HEK293T (cell line): ENCODE measurements around the gene NHLH1.

Experiments
- BHLHE40 ChIP-seq: fragments of 450-650 bp; IDR thresholded peaks from 2 replicates; pipeline ENCODE4 v1.6.1; 2016; ENCODE audit warnings: mild to moderate bottlenecking, moderate library complexity, borderline replicate concordance
- CTBP1 ChIP-seq: fragments of 450-650 bp; IDR thresholded peaks from 2 replicates; pipeline ENCODE4 v1.6.1; 2016; ENCODE audit warnings: borderline replicate concordance
- ELF4 ChIP-seq: fragments of 450-650 bp; IDR thresholded peaks from 2 replicates; pipeline ENCODE4 v1.6.1; 2017; ENCODE audit warnings: antibody characterized with exemption
- FOXA1 ChIP-seq: fragments of 450-650 bp; IDR thresholded peaks from 2 replicates; pipeline ENCODE4 v1.6.1; 2016; ENCODE audit warnings: mild to moderate bottlenecking
- FOXK2 ChIP-seq: fragments of 450-650 bp; IDR thresholded peaks from 2 replicates; pipeline ENCODE4 v1.6.1; 2016; ENCODE audit warnings: mild to moderate bottlenecking
- FOXM1 ChIP-seq: fragments of 450-650 bp; IDR thresholded peaks from 2 replicates; pipeline ENCODE4 v1.6.1; 2017; ENCODE audit warnings: mild to moderate bottlenecking, borderline replicate concordance
- LEF1 ChIP-seq: fragments of 450-650 bp; IDR thresholded peaks from 2 replicates; pipeline ENCODE4 v1.6.1; 2017; ENCODE audit warnings: mild to moderate bottlenecking, borderline replicate concordance
- NFRKB ChIP-seq: fragments of 450-650 bp; IDR thresholded peaks from 2 replicates; pipeline ENCODE4 v1.6.1; 2016; ENCODE audit warnings: mild to moderate bottlenecking, moderate library complexity
- PKNOX1 ChIP-seq: fragments of 450-650 bp; IDR thresholded peaks from 2 replicates; pipeline ENCODE4 v1.6.1; 2016
- SUZ12 ChIP-seq: fragments of 450-650 bp; IDR thresholded peaks from 2 replicates; pipeline ENCODE4 v1.6.1; 2016; ENCODE audit warnings: mild to moderate bottlenecking
- TARDBP ChIP-seq: fragments of 450-650 bp; IDR thresholded peaks from 2 replicates; pipeline ENCODE4 v1.6.1; 2016
- ZNF384 ChIP-seq: fragments of 450-650 bp; IDR thresholded peaks from 2 replicates; pipeline ENCODE4 v1.6.1; 2016

GRCh38 chr1:160418483-160418882 lies 51.6 kb downstream of the NHLH1 start:
- TF ChIP-seq FOXM1: no peak
- no peak for TF ChIP-seq FOXA1
- TF ChIP-seq TARDBP: no peak
- TF ChIP-seq FOXK2: no peak
- TF ChIP-seq BHLHE40: no peak
- no peak for TF ChIP-seq CTBP1
- TF ChIP-seq SUZ12: no peak
- TF ChIP-seq ELF4: no peak
- no peak for TF ChIP-seq LEF1
- TF ChIP-seq ZNF384: no peak
- no peak for TF ChIP-seq PKNOX1
- TF ChIP-seq NFRKB: no peak
